ENCODE data around the gene AGBL5.

- TF ChIP-seq CTCF (IDR thresholded peaks at IDR 0.05 in 8 of 11, conservative IDR thresholded peaks at IDR 0.05 in 3 of 11) = no peak
- no peak for TF ChIP-seq POLR2A (IDR thresholded peaks at IDR 0.05)
- TF ChIP-seq POLR2AphosphoS5 (IDR thresholded peaks at IDR 0.05) = no peak
Observed at GRCh38 chr2:27008678-27009077, 42.8 kb upstream of the AGBL5 start.

All from spleen (tissue), 7 donors.